Stimulated activated CD4-positive, alpha-beta T cell treated with anti-CD3 and anti-CD28 coated beads, Interleukin-15, amount 100 ng/mL, for 24 hours (primary cell): Measurements from ENCODE around the gene EIF2AK3.
A peak's percentile ranks its signal among the peaks of the same experiment; 100 is the strongest.
"Not testable (repeated sequence)": the region's sequence is repeated elsewhere in the genome, so short reads cannot be mapped to it uniquely, and the experiment has no call there.

Experiments
- DNase-seq: peaks from one replicate; pipeline ENCODE4 v3.0.0-alpha.2; 2020

Gene EIF2AK3

DNA sequence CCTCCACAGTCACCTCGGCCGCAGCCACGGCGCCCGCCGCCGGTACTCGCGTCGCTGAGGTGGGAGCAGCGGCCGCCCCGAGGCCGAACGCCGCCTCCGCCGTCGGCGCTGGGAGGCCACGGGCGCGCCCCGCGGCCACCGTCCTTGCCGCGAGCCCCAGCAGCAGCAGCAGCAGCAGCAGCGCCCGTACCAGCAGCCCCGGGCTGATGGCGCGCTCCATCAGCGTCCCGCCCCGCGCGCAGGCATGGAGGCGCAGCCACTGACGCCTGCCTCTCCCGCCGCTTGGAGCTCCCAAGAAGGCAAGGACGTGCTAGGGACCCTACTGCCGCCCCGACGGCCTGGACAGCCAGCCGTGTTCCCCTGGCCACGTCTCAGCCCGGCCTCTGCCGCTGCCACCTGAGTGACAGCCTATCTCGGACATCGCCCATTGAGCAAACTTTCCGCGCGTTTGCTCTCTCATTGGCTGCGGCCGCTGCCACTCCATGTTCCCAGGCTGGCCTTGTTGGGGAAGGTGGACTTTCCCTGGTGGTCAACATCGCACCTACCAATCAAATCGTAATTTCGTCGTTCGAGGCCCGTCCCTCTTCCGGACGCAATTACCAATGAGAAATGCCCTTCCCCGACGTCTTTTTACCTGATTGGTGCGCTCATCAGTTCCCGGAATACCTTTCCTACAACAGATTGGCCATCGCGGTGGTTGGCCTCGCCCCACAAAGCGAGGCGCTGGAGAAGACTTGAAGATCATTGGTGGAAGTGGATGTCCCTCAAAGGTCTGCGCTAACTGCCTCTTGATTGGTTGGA is at the start of gene EIF2AK3:
Gene EIF2AK3, minus strand, starts transcription at position 410 of the 801 bp plus-strand sequence. Its CDS starts 190 bp downstream, at position 220.
- peak; percentile 95 for DNase-seq

DNA sequence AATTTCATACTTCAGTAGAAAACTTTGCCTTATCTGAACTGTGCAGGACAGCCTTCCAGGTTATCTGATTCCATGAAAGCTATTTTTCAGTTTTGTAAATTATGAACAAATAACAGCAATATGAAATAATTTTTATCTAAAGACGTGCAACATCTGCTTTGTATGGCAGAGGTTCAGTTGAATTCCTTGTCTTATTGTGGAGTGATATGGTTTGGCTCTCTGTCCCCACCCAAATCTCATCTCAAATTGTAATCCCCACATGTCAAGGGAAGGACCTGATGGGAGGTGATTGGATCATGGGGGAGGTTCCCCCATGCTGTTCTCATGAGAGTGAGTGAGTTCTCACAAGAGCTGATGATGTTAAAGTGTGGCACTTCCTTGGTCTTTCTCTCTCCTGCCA is 46.1 kb upstream of the EIF2AK3 start:
- no peak for DNase-seq

DNA sequence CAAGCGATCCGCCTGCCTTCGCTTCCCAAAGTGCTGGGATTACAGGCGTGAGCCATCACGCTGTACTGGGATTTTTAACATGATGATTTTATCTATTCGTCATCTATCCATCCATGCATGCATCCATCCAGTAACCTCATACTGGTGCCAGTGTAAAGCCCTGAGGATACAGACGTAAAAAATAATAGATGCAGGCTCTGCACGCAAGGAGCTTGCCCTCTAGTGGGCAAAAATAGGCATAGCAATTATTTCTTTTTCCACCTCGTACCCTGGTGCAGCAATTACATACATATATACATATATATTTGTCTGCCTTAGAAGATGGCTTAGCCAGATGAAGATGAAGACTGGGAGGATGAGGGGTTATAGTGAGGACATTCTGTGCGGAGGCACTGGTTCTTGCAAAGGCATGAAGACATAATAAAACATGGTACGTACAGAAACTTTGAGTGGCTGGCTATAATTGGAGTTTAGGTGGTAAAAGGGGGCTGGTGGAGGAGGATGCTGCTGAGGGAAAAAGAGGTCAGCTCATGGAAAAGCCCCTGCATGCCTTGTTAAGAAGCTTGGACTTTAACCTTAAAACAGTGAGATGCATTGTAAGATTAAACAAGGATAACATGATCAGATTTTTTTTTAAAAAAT is 44.6 kb upstream of the EIF2AK3 start:
- peak; percentile 9 for DNase-seq

DNA sequence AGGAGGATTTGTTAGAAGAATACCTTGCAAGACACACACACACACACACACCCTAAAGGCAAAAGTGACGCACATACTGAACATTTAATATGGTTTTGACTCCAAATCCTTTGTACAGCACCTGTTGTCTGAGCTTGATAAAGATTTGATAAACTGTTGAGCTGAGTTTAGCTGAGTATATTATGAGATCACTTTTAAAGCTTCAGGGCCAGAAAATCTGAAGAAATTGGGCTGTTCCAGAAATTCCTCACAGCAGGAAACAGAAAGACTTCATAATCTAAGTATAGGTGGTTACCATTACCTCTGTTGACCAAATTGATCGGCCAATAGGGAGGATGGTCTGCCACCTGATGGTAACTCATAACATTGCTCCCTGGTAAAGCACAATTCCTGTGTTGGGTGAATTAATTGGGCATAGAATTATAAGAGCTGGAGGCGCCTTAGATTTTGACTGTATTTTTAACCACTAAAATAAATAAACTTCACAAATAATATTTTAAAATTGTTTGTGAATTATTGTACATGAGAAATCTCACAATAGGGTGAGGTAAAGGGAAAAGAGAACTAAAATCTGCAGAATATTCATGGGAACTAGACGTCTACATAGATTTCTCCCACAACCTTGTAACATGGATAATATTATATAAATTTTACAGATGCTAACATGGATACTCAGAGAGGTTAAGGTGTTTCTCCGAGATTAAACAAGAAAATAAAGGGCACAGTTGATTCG is 42.4 kb upstream of the EIF2AK3 start:
- DNase-seq, result peak; percentile 18

- no peak for DNase-seq
Observed at GRCh38 chr2:88668862-88669261, 41.6 kb upstream of the EIF2AK3 start.

GRCh38 chr2:88667219-88667618 is 40.0 kb upstream of the EIF2AK3 start:
- DNase-seq, result no peak

GRCh38 chr2:88666576-88666975 is 39.3 kb upstream of the EIF2AK3 start:
- no peak for DNase-seq

DNA sequence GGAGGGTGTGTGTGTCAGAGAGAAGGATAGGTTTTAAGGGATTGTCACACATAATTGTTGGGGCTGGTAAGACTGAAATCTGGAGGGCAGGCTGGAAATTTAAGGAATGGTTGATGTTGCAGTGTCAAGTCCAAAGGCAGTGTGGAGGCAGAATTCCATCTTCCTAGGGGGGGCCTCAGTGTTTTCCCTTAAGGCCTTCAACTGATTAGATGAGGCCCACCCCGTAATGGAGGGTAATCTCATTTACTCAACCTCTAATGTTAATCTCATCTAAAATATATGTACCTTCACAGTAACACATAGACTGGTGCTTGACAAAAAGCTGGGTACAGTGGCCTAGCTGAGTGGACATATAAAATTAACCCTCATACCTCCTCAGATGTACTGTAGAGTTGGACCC is 33.4 kb upstream of the EIF2AK3 start:
- DNase-seq, result no peak

- DNase-seq, result no peak
Observed at GRCh38 chr2:88659538-88659915, 32.3 kb upstream of the EIF2AK3 start.

GRCh38 chr2:88658881-88659537 is 31.7 kb upstream of the EIF2AK3 start:
- DNase-seq, result no peak

DNA sequence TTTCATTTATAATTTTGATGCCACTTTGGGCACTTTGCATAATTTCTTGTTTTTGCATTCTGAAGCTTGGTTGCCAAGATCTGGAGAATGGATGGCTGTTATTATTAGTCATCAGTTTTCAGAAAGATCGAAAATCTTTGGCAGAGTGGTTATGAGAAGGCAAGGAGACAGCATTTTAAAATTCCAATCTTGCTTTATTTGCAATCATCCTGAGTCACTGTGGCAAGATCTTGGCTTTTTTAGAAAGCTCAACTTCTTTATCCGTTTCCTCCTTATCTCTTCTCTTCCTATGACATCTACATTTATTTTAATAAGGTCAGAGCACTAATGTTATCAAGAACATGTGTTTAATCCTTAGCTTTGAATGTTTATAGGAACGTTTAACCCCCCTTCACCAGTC is 31.1 kb upstream of the EIF2AK3 start:
- DNase-seq, result no peak

DNA sequence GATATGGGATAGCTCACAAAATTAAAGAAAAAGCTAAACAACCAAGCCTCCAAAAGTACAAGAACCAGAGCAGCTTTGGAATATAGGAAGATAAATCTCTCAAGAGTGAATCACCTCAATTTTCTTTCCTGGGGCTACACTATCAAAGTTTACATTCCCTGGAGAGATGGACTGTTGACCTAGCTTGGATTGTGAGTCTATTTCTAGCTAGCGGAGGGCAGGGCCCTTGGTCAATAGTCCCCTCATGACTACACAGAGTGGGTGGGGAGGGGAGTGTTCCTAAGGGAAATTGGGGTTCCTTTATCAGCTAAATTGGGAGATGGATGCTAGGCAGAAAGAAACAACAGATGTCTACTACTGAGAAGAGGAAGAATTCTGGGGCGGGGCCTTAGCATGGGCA is 29.9 kb upstream of the EIF2AK3 start:
- no peak for DNase-seq

DNA sequence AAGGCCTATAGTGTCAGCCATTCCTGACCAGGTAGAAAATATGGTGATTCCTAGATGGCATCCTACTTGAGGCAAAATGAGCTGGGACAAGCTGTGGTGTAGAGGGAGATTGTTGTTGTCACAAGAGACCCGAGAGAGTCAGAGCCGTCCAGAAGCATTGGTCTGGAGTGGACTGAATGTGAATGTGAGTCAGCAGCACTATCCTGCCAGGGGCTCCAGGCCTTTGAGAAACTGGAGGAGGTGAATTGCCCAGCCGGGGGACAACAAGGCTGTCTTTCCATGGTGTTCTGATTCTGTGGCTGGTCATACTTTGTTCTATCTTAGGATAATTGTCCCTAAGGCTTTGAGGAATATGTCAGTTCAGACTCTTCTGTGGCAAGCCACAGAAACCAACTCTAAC is 29.4 kb upstream of the EIF2AK3 start:
- no peak for DNase-seq

- no peak for DNase-seq
Observed at GRCh38 chr2:88654714-88655113, 27.4 kb upstream of the EIF2AK3 start.

GRCh38 chr2:88651646-88652045 is 24.4 kb upstream of the EIF2AK3 start:
- DNase-seq, result no peak

DNA sequence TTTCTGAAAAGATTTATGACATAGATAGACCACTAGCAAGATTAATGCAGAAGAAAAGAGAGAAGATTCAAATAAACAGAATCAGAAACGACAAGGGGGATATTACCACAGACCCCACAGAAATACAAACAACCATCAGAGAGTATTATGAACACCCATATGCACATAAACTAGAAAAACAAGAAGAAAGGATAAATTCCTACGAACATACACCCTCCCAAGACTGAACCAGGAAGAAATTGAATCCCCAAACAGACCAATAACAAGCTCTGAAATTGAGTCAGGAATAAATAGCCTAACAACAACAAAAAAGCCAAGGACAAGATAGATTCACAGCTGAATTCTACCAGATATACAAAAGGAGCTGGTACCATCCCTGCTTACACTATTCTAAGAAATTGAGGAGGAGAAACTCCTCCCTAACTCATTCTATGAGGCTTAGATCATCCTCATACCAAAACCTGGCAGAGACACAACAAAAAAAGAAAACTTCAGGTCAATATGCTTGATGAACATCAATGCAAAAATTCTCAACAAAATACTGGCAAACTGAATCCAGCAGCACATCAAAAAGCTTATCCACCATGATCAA is 18.1 kb upstream of the EIF2AK3 start:
- DNase-seq, result not testable (repeated sequence)

DNA sequence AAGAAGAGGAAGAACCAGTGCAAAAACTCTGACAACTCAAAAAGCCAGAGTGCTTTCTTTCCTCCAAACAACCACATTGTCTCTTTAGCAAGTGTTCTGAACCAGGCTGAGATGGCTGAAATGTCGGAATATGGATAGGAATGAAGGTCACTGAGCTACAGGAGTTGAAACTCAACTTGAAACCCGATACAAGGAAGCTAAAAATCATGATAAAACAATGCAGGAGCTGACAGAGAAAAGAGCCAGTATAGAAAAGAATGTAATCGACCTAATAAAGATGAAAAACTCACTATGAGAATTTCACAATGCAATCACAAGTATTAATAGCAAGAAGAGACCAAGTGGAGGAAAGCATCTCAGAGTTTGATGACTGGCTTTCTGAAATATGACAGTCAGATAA is 15.0 kb upstream of the EIF2AK3 start:
- DNase-seq, result no peak

DNA sequence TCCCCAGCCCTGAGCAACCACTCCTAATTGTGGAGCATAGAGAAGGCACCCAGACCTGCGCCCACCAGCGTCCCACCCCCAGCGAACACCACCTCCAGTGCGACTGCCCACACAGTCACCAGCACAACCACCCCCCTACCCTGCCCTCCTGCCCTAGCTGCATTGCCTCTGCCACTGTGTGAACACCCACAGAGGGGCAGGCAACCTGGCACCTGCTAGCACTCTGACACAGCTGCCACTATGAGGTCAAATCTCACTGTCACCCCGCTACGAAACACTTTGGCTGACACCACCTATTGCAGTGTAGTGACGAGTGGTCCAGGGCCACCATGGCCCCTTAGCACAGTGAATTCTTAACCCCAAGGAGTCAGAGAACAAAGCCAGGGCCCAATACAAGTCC is 14.1 kb upstream of the EIF2AK3 start:
- DNase-seq, result no peak

DNA sequence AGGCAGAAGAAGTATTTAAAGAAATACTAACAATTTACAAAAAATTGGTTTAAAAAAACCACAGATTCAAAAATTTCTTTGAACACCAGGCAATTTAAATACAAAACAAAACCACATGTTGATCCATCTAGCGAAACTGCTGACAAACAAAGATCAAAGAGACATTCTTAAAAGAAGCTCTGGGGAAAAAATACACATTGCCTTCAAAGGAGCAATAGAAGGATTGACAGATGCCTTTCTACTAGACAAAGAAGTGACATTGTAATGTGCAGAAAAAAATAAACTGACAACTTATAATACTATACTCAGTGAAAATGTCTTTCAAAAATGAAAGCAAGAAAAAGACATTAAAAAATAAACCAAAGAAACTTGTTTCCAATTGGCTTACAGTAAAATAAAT is 12.6 kb upstream of the EIF2AK3 start:
- DNase-seq, result no peak

- peak; percentile 30 for DNase-seq
Observed at GRCh38 chr2:88638743-88639142, 11.5 kb upstream of the EIF2AK3 start.

DNA sequence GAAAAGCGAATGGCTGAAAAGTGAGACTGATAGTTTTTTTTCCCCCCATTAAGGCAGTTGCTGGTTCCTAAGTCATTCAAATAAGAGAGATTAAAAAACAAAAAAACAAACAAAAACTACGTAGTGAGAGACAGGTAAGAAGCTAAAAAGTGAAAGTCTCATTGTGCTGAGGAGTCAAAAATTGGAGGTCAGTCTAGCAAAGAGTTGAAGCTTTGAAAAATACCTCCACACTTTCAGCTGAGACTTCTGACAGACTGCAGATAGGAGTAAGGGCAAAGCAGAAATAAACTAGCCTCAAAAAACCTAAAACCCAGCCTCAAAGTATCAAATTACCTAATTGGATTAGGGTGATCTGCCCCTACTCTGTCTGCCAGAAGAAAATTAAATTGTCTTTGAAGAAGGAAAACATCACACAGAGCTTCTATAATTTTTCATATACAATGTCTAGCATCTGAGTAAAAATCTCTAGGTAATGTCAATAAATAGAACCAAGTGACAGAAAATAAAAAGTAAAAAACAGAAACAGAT is 10.9 kb upstream of the EIF2AK3 start:
- DNase-seq, result no peak

DNA sequence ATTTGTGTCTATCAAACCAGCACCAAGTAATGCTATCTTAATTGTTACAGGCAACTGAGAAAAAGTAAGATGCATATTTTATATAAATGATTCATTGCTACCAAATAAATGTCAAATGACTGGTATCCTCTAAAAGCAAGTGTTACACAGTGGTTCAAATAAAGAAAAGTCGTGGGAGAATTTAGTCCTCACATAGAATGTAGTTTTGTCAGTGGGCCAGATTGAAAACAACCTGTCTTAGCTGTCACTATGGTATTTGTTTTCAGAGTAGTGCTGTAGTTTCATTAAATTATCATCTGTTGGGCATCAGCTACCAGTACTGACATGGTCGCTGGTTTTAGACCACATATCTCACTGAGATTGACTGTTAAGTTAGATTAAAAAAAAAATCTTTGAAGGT is 10.2 kb upstream of the EIF2AK3 start:
- DNase-seq, result no peak

GRCh38 chr2:88636026-88636425 is 8.8 kb upstream of the EIF2AK3 start:
- no peak for DNase-seq
